Loucy (cell line): ENCODE results near the gene FFAR1.
A peak's percentile ranks its signal among the peaks of the same experiment; 100 is the strongest.

Experiments
- H2AFZ ChIP-seq: fragments of 200-600 bp; sonication (generic); 2 replicates; pipeline ENCODE4 v1.6.0; 2016; ENCODE audit warnings: antibody characterized with exemption, mild to moderate bottlenecking, low read length, moderate library complexity
- H3F3A ChIP-seq: fragments of 200-600 bp; 2 replicates; pipeline ENCODE4 v1.6.0; 2016; ENCODE audit warnings: antibody characterized with exemption, low read depth, mild to moderate bottlenecking
- H3K27me3 ChIP-seq: fragments of 200-600 bp; sonication (generic); 2 replicates; pipeline ENCODE4 v1.6.1; 2014; ENCODE audit warnings: low read length, mild to moderate bottlenecking; ENCODE audit not compliant: insufficient read depth, poor library complexity, severe bottlenecking
- H3K36me3 ChIP-seq: fragments of 200-600 bp; sonication (generic); 2 replicates; pipeline ENCODE4 v1.6.1; 2016; ENCODE audit warnings: low read length; ENCODE audit not compliant: insufficient read depth
- H3K4me1 ChIP-seq: fragments of 200-600 bp; sonication (generic); 2 replicates; pipeline ENCODE4 v1.5.1; 2014; ENCODE audit warnings: low read length, mild to moderate bottlenecking; ENCODE audit not compliant: insufficient read depth, poor library complexity, severe bottlenecking
- H3K4me2 ChIP-seq: fragments of 200-600 bp; sonication (generic); 2 replicates; pipeline ENCODE4 v1.6.0; 2014; ENCODE audit warnings: antibody characterized with exemption, low read length, low read depth, mild to moderate bottlenecking; ENCODE audit not compliant: poor library complexity, severe bottlenecking
- H3K4me3 ChIP-seq: fragments of 200-600 bp; sonication (generic); 2 replicates; pipeline ENCODE4 v1.5.1; 2014; ENCODE audit warnings: low read length, mild to moderate bottlenecking, mixed read lengths; ENCODE audit not compliant: poor library complexity, severe bottlenecking
- H3K79me2 ChIP-seq: fragments of 200-600 bp; sonication (generic); 2 replicates; pipeline ENCODE4 v1.6.1; 2014; ENCODE audit warnings: low read length; ENCODE audit not compliant: insufficient read depth
- H3K9ac ChIP-seq: fragments of 200-600 bp; sonication (generic); 2 replicates; pipeline ENCODE4 v1.6.0; 2014; ENCODE audit warnings: mild to moderate bottlenecking, low read depth, low read length, moderate library complexity; ENCODE audit not compliant: poor library complexity, severe bottlenecking
- H3K9me2 ChIP-seq: fragments of 200-600 bp; sonication (generic); replicated peaks from 2 replicates; pipeline ENCODE4 v1.6.1; 2016; ENCODE audit warnings: low read depth, low read length, mixed read lengths
- H3K9me3 ChIP-seq: fragments of 200-600 bp; sonication (generic); 2 replicates; pipeline ENCODE4 v1.6.1; 2014; ENCODE audit warnings: mild to moderate bottlenecking, antibody characterized with exemption, low read length, low read depth; ENCODE audit not compliant: insufficient read depth
- H4K20me1 ChIP-seq: fragments of 200-600 bp; sonication (generic); 2 replicates; pipeline ENCODE4 v1.6.0; 2014; ENCODE audit warnings: antibody characterized with exemption, low read length, mild to moderate bottlenecking; ENCODE audit not compliant: insufficient read depth, poor library complexity, severe bottlenecking
- CTCF ChIP-seq: fragments of 200-600 bp; sonication (generic); conservative IDR thresholded peaks from 2 replicates; pipeline ENCODE4 v1.5.1; 2014; ENCODE audit warnings: mild to moderate bottlenecking, antibody characterized with exemption, low read length
- EZH2phosphoT487 ChIP-seq: fragments of 200-600 bp; IDR thresholded peaks from 2 replicates; pipeline ENCODE4 v1.6.1; 2018; ENCODE audit warnings: antibody characterized with exemption, mild to moderate bottlenecking, moderate library complexity, borderline replicate concordance

FFAR1 gene

GRCh38 chr19:35389192-35389861 lies 41.6 kb downstream of the FFAR1 start:
- Histone ChIP-seq H3K4me1 (peaks cover 8% of the 10 kb centered on the region), H3K27me3 (no peaks in the 10 kb centered on the region), H3F3A (no peaks in the 10 kb centered on the region), H3K9me3 (peaks cover 8% of the 10 kb centered on the region), H3K9ac (no peak overlapping the region), H4K20me1 (no peaks in the 10 kb centered on the region), H2AFZ (no peak overlapping the region), H3K79me2 (no peaks in the 10 kb centered on the region), H3K4me3 (no peak overlapping the region), H3K4me2 (no peak overlapping the region), H3K9me2 (no peaks in the 10 kb centered on the region), H3K36me3 (no peaks in the 10 kb centered on the region)
- no peak for TF ChIP-seq CTCF
- TF ChIP-seq EZH2phosphoT487: no peak

GRCh38 chr19:35392742-35393715 lies 45.3 kb downstream of the FFAR1 start:
- H3F3A ChIP-seq: no peaks in the 10 kb centered on the region
- no peak overlapping the region for H3K9ac ChIP-seq
- no peaks in the 10 kb centered on the region for H3K9me2 ChIP-seq
- H3K9me3 ChIP-seq: no peaks in the 10 kb centered on the region
- TF ChIP-seq CTCF (no peak), EZH2phosphoT487 (no peak)
- no peaks in the 10 kb centered on the region for H3K36me3 ChIP-seq
- no peaks in the 10 kb centered on the region for H3K79me2 ChIP-seq
- no peak overlapping the region for H3K4me3 ChIP-seq
- H3K4me1 ChIP-seq: peaks cover 8% of the 10 kb centered on the region
- no peak overlapping the region for H3K4me2 ChIP-seq
- H4K20me1 ChIP-seq: no peaks in the 10 kb centered on the region
- H3K27me3 ChIP-seq: no peaks in the 10 kb centered on the region
- peak overlapping the region; percentile 61; the same call in 1 of the 2 replicates for H2AFZ ChIP-seq

- Histone ChIP-seq H2AFZ (no peak overlapping the region), H3K9me2 (no peaks in the 10 kb centered on the region), H3K4me3 (no peak overlapping the region), H3F3A (no peaks in the 10 kb centered on the region), H3K4me2 (no peak overlapping the region), H4K20me1 (no peaks in the 10 kb centered on the region), H3K36me3 (no peaks in the 10 kb centered on the region), H3K9ac (no peak overlapping the region), H3K9me3 (no peaks in the 10 kb centered on the region), H3K27me3 (no peaks in the 10 kb centered on the region), H3K79me2 (no peaks in the 10 kb centered on the region), H3K4me1 (peaks cover 8% of the 10 kb centered on the region)
- TF ChIP-seq CTCF (no peak), EZH2phosphoT487 (no peak)
These were observed 47.9 kb downstream of the FFAR1 start for GRCh38 chr19:35395382-35396199.
